Activated CD4-positive, alpha-beta T cell treated with anti-CD3 and anti-CD28 coated beads, Interleukin-2, amount 10 ng/mL, durations not matched to agents 7 days and 5 days (primary cell): ENCODE data around the gene AKAP13. TPM values are rescaled to one million over a fixed set of nuclear protein-coding genes. Genes with fewer than 3 reads are reported as not detected.

Experiments
- CTCF ChIA-PET: fragments of 350-600 bp; sonication (Branson Sonifier 250); formaldehyde crosslinking; loops from one replicate; lab custom pipeline; 2021; ENCODE audit warnings: antibody characterized with exemption; lab: Charles Lee
- POLR2A ChIA-PET: fragments of 350-600 bp; sonication (Branson Sonifier 250); formaldehyde crosslinking; loops from one replicate; lab custom pipeline; 2021; ENCODE audit warnings: antibody characterized with exemption; lab: Charles Lee
- DNase-seq: peaks from one replicate; pipeline ENCODE4 v3.0.0-alpha.2; 2020
- H3K27ac Mint-ChIP-seq: one replicate; pipeline ENCODE4 v1.8.0; 2021; ENCODE audit warnings: mild to moderate bottlenecking, moderate library complexity, mixed read lengths
- H3K27me3 Mint-ChIP-seq: one replicate; pipeline ENCODE4 v1.8.0; 2021; ENCODE audit warnings: mixed read lengths
- H3K36me3 Mint-ChIP-seq: one replicate; pipeline ENCODE4 v1.8.0; 2021; ENCODE audit warnings: low read depth, mixed read lengths
- H3K4me1 Mint-ChIP-seq: one replicate; pipeline ENCODE4 v1.8.0; 2021; ENCODE audit warnings: mixed read lengths
- H3K4me3 Mint-ChIP-seq: one replicate; pipeline ENCODE4 v1.8.0; 2021; ENCODE audit warnings: mild to moderate bottlenecking, moderate library complexity, mixed read lengths
- H3K9me3 Mint-ChIP-seq: one replicate; pipeline ENCODE4 v1.8.0; 2021; ENCODE audit warnings: mixed read lengths
- total RNA-seq, 2 experiments: library from RNA; stranded (reverse); gene quantifications; one replicate each; pipeline ENCODE4 v1.2.3, GENCODE V29; 2021

AKAP13 gene
- total RNA-seq, 2 experiments from 2014 or later = 152 to 181 TPM

DNA sequence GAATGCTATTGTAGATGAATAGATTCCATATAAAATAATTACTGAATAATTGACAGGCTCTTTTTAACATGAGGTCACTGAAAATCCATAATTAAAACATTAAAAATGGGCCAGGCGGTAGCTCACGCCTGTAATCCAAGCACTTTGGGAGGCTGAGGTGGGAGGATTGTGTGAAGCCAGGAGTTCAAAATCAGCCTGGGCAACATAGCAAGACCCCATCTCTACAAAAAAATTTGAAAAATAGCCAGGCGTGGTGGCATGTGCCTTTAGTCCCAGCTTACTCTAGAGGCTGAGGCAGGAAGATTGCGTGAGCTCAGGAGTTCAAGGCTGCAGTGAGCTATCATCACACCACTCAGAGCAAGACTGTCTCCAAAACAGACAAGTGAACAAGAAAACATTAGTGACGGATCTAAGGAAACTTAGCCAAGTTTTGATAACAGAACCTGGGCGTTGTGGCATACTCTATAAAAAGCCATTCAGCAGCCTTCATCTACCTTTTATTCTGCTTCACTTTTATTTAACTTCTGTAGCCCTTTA lies 303.8 kb downstream of the AKAP13 start:
- CTCF ChIA-PET = interaction anchor here (0.8 kb wide), 1 partner anchor 16 kb away, joined by 3 read pairs; no protein-coding TSS in a partner anchor
- no peak overlapping the region for H3K27ac Mint-ChIP-seq
- no peaks in the 10 kb centered on the region for H3K27me3 Mint-ChIP-seq
- DNase-seq = no peak
- peaks cover 41% of the 10 kb centered on the region for H3K36me3 Mint-ChIP-seq
- peaks cover 29% of the 10 kb centered on the region for H3K4me1 Mint-ChIP-seq
- H3K9me3 Mint-ChIP-seq = no peaks in the 10 kb centered on the region
- H3K4me3 Mint-ChIP-seq = no peak overlapping the region
- POLR2A ChIA-PET = no interaction called here

DNA sequence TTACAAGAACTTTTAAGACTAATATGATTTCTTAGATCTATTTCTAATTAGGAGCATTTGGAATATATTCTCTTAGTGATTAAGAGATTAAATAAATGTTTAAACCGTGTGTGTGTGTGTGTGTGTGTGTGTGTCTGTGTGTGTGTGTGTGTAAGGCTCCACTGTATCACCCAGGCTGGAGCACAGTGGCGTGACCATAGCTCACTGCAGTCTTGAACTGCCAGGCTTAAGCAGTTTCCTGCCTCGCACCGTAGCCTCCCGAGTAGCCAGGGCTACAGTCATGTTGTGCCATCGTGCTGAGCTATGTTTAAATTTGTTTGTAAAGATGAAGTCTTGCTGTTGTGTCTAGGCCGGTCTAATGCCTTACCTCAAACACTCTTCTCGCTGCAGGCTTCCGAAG lies 305.0 kb downstream of the AKAP13 start:
- Mint-ChIP-seq H3K4me3 (no peak overlapping the region), H3K4me1 (peaks cover 36% of the 10 kb centered on the region), H3K9me3 (no peaks in the 10 kb centered on the region), H3K27ac (no peak overlapping the region), H3K36me3 (peaks cover 42% of the 10 kb centered on the region), H3K27me3 (no peaks in the 10 kb centered on the region)
- ChIA-PET CTCF (interaction anchor here (0.6 kb wide), 1 partner anchor 36 kb away, joined by 3 read pairs; no protein-coding TSS in a partner anchor), POLR2A (no interaction called here)
- DNase-seq = no peak

DNA sequence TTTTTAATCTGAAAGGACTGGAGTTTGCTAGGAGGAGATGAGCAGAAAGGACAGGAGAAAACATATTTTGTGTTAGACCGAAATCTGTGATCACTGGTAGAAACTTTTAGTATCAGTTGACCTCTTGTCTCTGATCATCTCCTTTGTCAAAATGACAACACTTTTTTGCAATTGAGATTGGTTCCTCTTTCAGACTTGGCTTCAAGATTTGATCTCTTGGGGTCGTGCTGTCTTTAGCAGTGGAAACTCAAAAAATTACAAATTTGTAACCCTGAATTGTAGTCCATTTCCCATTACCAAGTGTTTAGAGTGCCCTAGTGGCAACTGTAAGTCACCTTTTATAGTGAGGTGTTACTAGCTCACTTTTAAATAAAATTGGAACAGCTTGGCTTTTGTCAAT lies 306.9 kb downstream of the AKAP13 start:
- Mint-ChIP-seq H3K4me3 (no peak overlapping the region), H3K4me1 (peaks cover 56% of the 10 kb centered on the region), H3K36me3 (peaks cover 50% of the 10 kb centered on the region), H3K27me3 (no peaks in the 10 kb centered on the region), H3K9me3 (no peaks in the 10 kb centered on the region), H3K27ac (peak overlapping the region; percentile 79)
- POLR2A ChIA-PET = no interaction called here
- no peak for DNase-seq
- CTCF ChIA-PET = interaction anchor here (1.0 to 1.3 kb wide), 2 partner anchors 9 to 13 kb away, joined by 3 to 4 read pairs; no protein-coding TSS in a partner anchor

DNA sequence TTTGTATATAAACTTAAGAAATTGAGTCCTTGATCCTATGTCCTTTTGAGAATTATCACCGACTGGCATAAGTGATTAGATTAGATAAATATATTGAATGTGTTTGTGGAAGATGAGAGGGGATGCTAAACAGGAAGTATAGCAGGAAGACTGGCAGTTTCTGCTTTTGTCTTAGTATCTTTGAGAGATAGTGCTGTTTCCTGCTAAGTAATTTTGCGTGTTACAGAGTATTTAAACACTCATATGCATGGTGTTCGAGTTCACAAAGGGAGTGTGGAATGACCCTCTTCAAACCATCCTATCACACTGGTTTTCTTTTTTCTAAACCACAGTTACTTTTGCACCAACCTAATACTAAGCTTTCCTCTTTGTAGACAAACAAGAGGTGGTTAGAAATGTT lies 308.3 kb downstream of the AKAP13 start:
- CTCF ChIA-PET = interaction anchor here (0.5 to 2.4 kb wide), 4 partner anchors 14 to 371 kb away, joined by 3 to 8 read pairs (median 4); no protein-coding TSS in a partner anchor
- Mint-ChIP-seq H3K36me3 (peaks cover 54% of the 10 kb centered on the region), H3K4me3 (peak overlapping the region; percentile 93)

DNA sequence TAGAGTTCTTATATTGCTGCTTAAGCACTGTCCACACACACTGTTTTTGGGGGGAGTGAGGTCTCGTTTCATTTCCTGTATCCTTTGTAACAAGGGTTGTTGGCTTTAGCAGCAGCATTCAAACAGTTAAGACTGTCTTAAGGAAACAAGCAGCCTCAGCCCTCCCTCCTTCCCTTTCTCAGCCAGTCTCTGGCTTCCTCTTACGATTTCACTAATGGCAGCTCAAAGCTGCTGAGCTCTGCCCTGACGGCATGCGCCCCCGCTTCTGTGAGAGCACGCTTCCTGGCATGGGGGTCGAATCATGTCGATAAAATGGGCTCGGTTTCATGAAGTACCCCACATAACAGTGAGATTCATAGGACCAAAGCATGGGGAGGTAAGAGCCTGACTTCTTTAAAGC lies 309.3 kb downstream of the AKAP13 start:
- peaks cover 73% of the 10 kb centered on the region for H3K4me1 Mint-ChIP-seq
- H3K9me3 Mint-ChIP-seq = no peaks in the 10 kb centered on the region
- peaks cover 54% of the 10 kb centered on the region for H3K36me3 Mint-ChIP-seq
- DNase-seq = peak; percentile 78
- H3K27me3 Mint-ChIP-seq = no peaks in the 10 kb centered on the region
- CTCF ChIA-PET = interaction anchor here (0.7 to 2.4 kb wide), 6 partner anchors 13 to 107 kb away, joined by 3 to 8 read pairs (median 4); no protein-coding TSS in a partner anchor
- H3K4me3 Mint-ChIP-seq = peak overlapping the region; percentile 93
- H3K27ac Mint-ChIP-seq = peak overlapping the region; percentile 98
- POLR2A ChIA-PET = interaction anchor here (0.7 to 3.1 kb wide), 4 partner anchors 13 to 107 kb away, joined by 3 to 13 read pairs (median 4); no protein-coding TSS in a partner anchor

More for the DNA sequence above, 308.3 kb downstream of the AKAP13 start:
- POLR2A ChIA-PET = no interaction called here
- Mint-ChIP-seq H3K27ac (peak overlapping the region; percentile 98), H3K27me3 (no peaks in the 10 kb centered on the region), H3K4me1 (peaks cover 69% of the 10 kb centered on the region), H3K9me3 (no peaks in the 10 kb centered on the region)
- no peak for DNase-seq

DNA sequence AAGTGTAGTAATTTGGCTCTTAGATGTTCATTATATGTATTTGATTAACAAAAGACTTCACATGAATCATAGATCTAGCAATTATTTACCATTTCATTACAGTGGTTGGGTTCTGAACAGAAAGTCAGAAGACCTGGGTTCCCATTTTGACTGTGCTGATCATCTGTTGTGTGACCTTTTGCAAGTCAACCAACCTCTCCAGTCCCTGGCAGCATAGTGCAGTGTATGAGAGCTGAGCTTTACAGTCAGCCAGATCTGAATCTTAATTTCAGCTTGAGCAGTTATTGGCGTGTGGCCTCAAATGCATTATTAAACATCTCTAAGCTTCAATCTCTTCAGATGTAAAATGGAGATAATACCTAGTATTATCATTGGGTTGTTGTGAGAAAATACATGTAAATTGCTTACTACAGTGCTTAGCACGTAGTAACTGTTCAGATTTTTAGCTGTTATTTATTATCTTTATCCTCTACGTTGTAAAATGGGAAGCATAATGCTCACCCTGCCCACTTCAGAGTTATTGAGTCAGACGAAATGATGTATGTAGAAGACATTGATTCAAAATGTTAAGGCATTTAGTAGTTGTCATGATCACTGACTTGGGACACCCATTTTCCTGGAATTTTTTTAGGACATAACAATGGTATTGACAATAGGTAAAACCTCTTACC lies 310.3 kb downstream of the AKAP13 start:
- Mint-ChIP-seq H3K4me3 (peak overlapping the region; percentile 93), H3K9me3 (no peaks in the 10 kb centered on the region), H3K36me3 (peaks cover 59% of the 10 kb centered on the region), H3K27ac (peak overlapping the region; percentile 98), H3K27me3 (no peaks in the 10 kb centered on the region), H3K4me1 (peaks cover 79% of the 10 kb centered on the region)
- ChIA-PET POLR2A (interaction anchor here (0.6 to 3.1 kb wide), 3 partner anchors 12 to 122 kb away, joined by 3 to 13 read pairs (median 4); no protein-coding TSS in a partner anchor), CTCF (interaction anchor here (0.6 to 2.4 kb wide), 8 partner anchors 9 to 185 kb away, joined by 3 to 9 read pairs (median 4); no protein-coding TSS in a partner anchor)
- peak; percentile 53 for DNase-seq

GRCh38 chr15:85691350-85692240 lies 311.2 kb downstream of the AKAP13 start:
- peak; percentile 43 for DNase-seq
- Mint-ChIP-seq H3K27ac (peak overlapping the region; percentile 98), H3K4me1 (peaks cover 74% of the 10 kb centered on the region), H3K36me3 (peaks cover 58% of the 10 kb centered on the region), H3K4me3 (peak overlapping the region; percentile 93), H3K9me3 (no peaks in the 10 kb centered on the region), H3K27me3 (no peaks in the 10 kb centered on the region)
- ChIA-PET POLR2A (interaction anchor here (0.5 to 3.1 kb wide), 8 partner anchors 11 to 121 kb away, joined by 3 to 13 read pairs (median 3); no protein-coding TSS in a partner anchor), CTCF (interaction anchor here (0.6 to 2.7 kb wide), 11 partner anchors 9 to 726 kb away, joined by 3 to 10 read pairs (median 3); no protein-coding TSS in a partner anchor)

- ChIA-PET CTCF (interaction anchor here (0.5 to 2.7 kb wide), 7 partner anchors 8 to 187 kb away, joined by 3 to 10 read pairs (median 3); no protein-coding TSS in a partner anchor), POLR2A (interaction anchor here (0.5 to 3.1 kb wide), 6 partner anchors 10 to 95 kb away, joined by 3 to 13 read pairs (median 3); no protein-coding TSS in a partner anchor)
- H3K27ac Mint-ChIP-seq = peak overlapping the region; percentile 98
- H3K27me3 Mint-ChIP-seq = no peaks in the 10 kb centered on the region
- no peaks in the 10 kb centered on the region for H3K9me3 Mint-ChIP-seq
- DNase-seq = no peak
- peaks cover 58% of the 10 kb centered on the region for H3K36me3 Mint-ChIP-seq
- H3K4me1 Mint-ChIP-seq = peaks cover 69% of the 10 kb centered on the region
- peak overlapping the region; percentile 93 for H3K4me3 Mint-ChIP-seq
Observed at GRCh38 chr15:85692321-85692720, 311.9 kb downstream of the AKAP13 start.

- H3K9me3 Mint-ChIP-seq = no peaks in the 10 kb centered on the region
- H3K27me3 Mint-ChIP-seq = no peaks in the 10 kb centered on the region
- peaks cover 54% of the 10 kb centered on the region for H3K36me3 Mint-ChIP-seq
- DNase-seq = peak; percentile 24
- peak overlapping the region; percentile 98 for H3K27ac Mint-ChIP-seq
- H3K4me1 Mint-ChIP-seq = peaks cover 63% of the 10 kb centered on the region
- POLR2A ChIA-PET = no interaction called here
- peak overlapping the region; percentile 45 for H3K4me3 Mint-ChIP-seq
- CTCF ChIA-PET = interaction anchor here (0.5 to 2.7 kb wide), 4 partner anchors 10 to 63 kb away, joined by 3 to 10 read pairs (median 3); no protein-coding TSS in a partner anchor
Observed at GRCh38 chr15:85692873-85693272, 312.5 kb downstream of the AKAP13 start.

DNA sequence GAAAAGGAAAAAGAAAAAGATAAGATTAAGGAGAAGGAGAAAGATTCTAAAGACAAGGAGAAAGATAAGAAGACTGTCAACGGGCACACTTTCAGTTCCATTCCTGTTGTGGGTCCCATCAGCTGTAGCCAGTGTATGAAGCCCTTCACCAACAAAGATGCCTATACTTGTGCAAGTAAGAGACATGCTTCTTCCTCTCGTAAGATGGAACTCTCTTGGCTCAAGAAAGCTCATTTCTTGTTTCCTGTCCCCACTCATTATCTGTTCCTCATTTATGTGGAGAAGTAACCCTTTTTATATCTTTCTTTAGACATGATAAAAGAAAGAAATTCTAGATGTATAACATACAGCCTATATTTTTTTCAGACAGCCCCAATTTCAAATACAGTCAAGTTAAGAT lies 312.9 kb downstream of the AKAP13 start:
- H3K4me1 Mint-ChIP-seq = peaks cover 62% of the 10 kb centered on the region
- no peaks in the 10 kb centered on the region for H3K27me3 Mint-ChIP-seq
- H3K9me3 Mint-ChIP-seq = no peaks in the 10 kb centered on the region
- POLR2A ChIA-PET = interaction anchor here (0.6 kb wide), 1 partner anchor 312 kb away, joined by 4 read pairs; no protein-coding TSS in a partner anchor
- peak overlapping the region; percentile 45 for H3K4me3 Mint-ChIP-seq
- H3K27ac Mint-ChIP-seq = peak overlapping the region; percentile 98
- no peak for DNase-seq
- CTCF ChIA-PET = interaction anchor here (0.6 to 2.7 kb wide), 3 partner anchors 9 to 511 kb away, joined by 3 to 10 read pairs (median 5); no protein-coding TSS in a partner anchor
- H3K36me3 Mint-ChIP-seq = peaks cover 54% of the 10 kb centered on the region

DNA sequence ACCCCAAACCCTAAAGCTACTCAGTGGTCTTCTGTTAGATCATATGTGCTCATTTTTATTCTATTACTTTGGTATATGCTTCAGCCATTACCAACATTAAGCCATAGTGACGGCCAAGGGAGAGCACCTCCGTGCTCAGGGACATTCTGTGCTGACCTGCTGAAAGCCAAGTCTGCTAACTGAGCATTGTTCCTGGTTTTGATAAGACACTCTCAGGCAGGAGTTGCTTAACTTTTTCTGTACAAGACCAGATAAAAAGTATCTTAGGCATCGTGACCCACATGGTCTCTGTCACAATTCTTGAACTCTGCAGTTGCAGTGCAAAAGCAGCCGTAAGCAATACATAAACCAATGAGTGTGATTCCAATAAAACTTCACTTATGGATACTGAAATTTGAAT lies 313.7 kb downstream of the AKAP13 start:
- POLR2A ChIA-PET = no interaction called here
- DNase-seq = no peak
- no peak overlapping the region for H3K4me3 Mint-ChIP-seq
- H3K36me3 Mint-ChIP-seq = peaks cover 51% of the 10 kb centered on the region
- CTCF ChIA-PET = interaction anchor here (1.1 kb wide), 1 partner anchor 17 kb away, joined by 3 read pairs; no protein-coding TSS in a partner anchor
- H3K4me1 Mint-ChIP-seq = peaks cover 54% of the 10 kb centered on the region
- H3K27me3 Mint-ChIP-seq = no peaks in the 10 kb centered on the region
- H3K9me3 Mint-ChIP-seq = no peaks in the 10 kb centered on the region
- H3K27ac Mint-ChIP-seq = no peak overlapping the region
